Stimulated activated CD8-positive, alpha-beta memory T cell treated with anti-CD3 and anti-CD28 coated beads, Interleukin-7, amount 100 ng/mL, for 24 hours (primary cell): ENCODE measurements around the gene MARCHF5.
"Not testable (repeated sequence)": the region's sequence is repeated elsewhere in the genome, so short reads cannot be mapped to it uniquely, and the experiment has no call there.

ENCODE experiments used
- DNase-seq: peaks from one replicate; pipeline ENCODE4 v3.0.0-alpha.2; 2020; ENCODE audit warnings: low read depth

Gene MARCHF5

DNA sequence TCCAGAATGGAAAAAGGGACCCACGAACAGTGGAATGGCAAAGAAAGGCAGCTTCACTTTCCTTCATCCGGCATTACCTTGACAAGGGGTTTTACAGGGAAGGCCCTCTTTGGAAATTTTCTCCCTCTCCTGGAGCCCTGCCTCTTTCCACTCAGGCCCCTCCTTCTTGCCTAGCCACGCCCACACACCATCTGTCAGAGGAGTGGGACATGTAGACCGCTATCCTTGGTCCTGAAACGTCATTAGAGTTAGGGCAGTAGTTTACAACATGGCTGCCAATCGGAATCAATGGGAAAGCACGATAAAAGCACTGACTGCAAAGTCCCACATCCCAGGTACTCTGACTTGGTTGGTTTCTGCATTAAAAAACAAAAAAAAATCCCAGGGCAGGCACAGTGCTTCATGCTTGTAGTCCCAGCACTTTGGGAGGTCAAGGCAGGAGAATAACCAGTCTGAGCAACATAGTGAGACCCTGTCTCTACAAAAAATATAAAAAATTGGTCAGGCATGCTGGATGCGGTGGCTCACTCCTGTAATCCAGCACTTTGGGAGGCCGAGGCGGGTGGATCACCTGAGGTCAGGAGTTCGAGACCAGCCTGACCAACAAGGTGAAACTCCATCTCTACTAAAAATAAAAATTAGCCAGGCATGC lies 96.4 kb downstream of the MARCHF5 start:
- no peak for DNase-seq

DNA sequence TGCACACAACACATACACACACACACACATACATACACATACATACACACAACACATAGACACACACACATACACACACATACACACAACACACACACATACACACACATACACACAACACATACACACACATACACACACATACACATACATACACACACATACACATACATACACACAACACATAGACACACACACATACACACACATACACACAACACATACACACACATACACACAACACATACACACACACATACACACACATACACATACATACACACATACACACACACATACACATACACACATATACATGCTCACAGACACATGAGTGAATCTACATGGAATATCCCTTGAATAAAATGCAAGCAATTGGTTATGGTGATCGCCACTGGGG lies 102.2 kb downstream of the MARCHF5 start:
- not testable (repeated sequence) for DNase-seq

DNA sequence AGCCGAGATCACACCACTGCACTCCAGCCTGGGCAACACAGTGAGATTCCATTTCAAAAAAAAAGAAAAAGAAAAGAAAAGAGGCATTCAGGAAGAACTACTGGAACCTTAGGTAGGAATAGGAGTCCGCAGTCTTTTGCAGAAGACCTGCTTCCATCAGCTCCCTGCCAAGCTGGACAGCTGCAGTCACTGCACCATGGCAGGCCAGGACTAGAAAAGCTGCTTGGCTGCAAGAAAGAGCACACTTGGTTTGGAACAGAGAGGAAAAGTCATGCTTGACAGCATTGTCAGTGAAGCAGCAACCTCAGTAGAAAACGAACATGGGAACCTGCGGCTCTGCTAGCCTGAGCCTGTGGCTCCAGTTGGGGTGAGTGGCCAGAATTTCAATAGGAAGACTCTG lies 104.3 kb downstream of the MARCHF5 start:
- DNase-seq: no peak

DNA sequence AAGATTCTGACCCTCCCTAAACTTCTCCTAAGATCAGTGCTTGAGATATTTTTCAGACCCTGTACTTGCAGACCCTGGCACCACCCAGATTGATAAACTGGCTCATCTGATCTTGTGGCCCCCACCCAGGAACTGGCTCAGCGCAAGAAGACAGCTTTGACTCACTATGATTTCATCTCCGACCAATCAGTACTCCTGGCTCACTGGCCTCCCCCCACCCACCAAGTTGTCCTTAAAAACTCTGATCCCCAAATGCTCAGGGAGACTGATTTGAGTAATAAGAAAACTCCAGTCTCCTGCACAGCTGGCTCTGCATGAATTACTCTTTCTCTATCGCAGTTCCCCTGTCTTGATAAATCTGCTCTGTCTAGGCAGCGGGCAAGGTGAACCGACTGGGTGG lies 111.3 kb downstream of the MARCHF5 start:
- DNase-seq: not testable (repeated sequence)
